AML-193 (cell line): ENCODE measurements around the gene PLA2G6.

Experiments
- DNase-seq, 2 experiments: peaks; one replicate each; lab custom pipeline; 2025; lab: John Stamatoyannopoulos, UW

Gene PLA2G6

GRCh38 chr22:38214302-38215056 is 32.8 kb upstream of the PLA2G6 start:
- no peak for DNase-seq

GRCh38 chr22:38213990-38214301 is 32.3 kb upstream of the PLA2G6 start:
- DNase-seq, result no peak

GRCh38 chr22:38213319-38213989 is 31.8 kb upstream of the PLA2G6 start:
- DNase-seq, result no peak

- DNase-seq, result no peak
Measured at GRCh38 chr22:38212442-38212841, 30.8 kb upstream of the PLA2G6 start.

- DNase-seq, result no peak
Measured at GRCh38 chr22:38211556-38211955, 29.9 kb upstream of the PLA2G6 start.

GRCh38 chr22:38208551-38208968 is 26.9 kb upstream of the PLA2G6 start:
- DNase-seq, result no peak

- DNase-seq, result no peak
Measured at GRCh38 chr22:38207898-38208432, 26.3 kb upstream of the PLA2G6 start.

- no peak for DNase-seq
Measured at GRCh38 chr22:38205261-38206128, 23.9 kb upstream of the PLA2G6 start.

- DNase-seq, result no peak
Measured at GRCh38 chr22:38204784-38205183, 23.2 kb upstream of the PLA2G6 start.

- DNase-seq, result no peak
Measured at GRCh38 chr22:38203855-38204514, 22.4 kb upstream of the PLA2G6 start.

GRCh38 chr22:38203090-38203810 is 21.6 kb upstream of the PLA2G6 start:
- DNase-seq, result no peak

- no peak for DNase-seq
Measured at GRCh38 chr22:38202437-38203089, 20.9 kb upstream of the PLA2G6 start.

- DNase-seq, result peak; percentile 68 to 69
Measured at GRCh38 chr22:38201711-38202436, 20.2 kb upstream of the PLA2G6 start, which contains the start of gene MAFF. TSS of gene MAFF (plus strand) at chr22:38201994. CDS start at chr22:38213854, 11,860 bp downstream.

GRCh38 chr22:38201371-38201710 is 19.7 kb upstream of the PLA2G6 start:
- DNase-seq, result no peak

GRCh38 chr22:38199826-38200559 is 18.4 kb upstream of the PLA2G6 start:
- DNase-seq, result no peak

GRCh38 chr22:38196791-38197419 is 15.3 kb upstream of the PLA2G6 start:
- DNase-seq, result no peak

- peak; percentile 54 to 59 for DNase-seq
Measured at GRCh38 chr22:38193580-38193979, 11.9 kb upstream of the PLA2G6 start.

GRCh38 chr22:38192475-38192863 is 10.8 kb upstream of the PLA2G6 start:
- DNase-seq, result no peak
